Measurements from ENCODE around the gene CASP7. TPM values are rescaled to one million over a fixed set of nuclear protein-coding genes. Genes with fewer than 3 reads are reported as not detected.

Gene CASP7
- total RNA-seq, 1 donor from 2014 or later, result 13.8 TPM

DNA sequence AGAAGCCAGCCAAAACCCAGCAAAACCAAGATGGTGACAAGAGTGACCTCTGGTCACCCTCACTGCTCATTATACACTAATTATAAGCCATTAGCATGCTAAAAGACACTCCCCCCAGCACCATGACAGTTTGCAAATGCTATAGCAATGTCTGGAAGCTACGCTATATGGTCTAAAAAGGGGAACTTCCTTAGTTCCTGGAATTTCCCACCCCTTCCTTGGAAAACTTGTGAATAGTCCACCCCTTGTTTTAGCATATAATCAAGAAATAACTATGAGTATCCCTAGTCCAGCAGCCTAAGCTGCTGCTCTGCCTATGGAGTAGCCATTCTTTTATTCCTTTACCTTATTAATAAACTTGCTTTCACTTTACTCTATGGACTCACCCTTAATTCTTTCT, 16.0 kb downstream of the CASP7 start:
- DNase-seq (ENCODE audit: extremely low spot score in 2 of 2), result no peak
- H3K36me3 ChIP-seq, result peaks cover 0 to 43% of the 10 kb centered on the region in 2 donors
- no peaks in the 10 kb centered on the region for H3K4me1 ChIP-seq
- intact Hi-C loops (cut with DNase I), result no loop called here
- no peak overlapping the region for H3K4me3 ChIP-seq
- H3K27ac ChIP-seq, result no peak overlapping the region
- no peaks in the 10 kb centered on the region for H3K27me3 ChIP-seq
- H3K9me3 ChIP-seq, result peaks cover 13% of the 10 kb centered on the region
- TF ChIP-seq, protein P1, sequence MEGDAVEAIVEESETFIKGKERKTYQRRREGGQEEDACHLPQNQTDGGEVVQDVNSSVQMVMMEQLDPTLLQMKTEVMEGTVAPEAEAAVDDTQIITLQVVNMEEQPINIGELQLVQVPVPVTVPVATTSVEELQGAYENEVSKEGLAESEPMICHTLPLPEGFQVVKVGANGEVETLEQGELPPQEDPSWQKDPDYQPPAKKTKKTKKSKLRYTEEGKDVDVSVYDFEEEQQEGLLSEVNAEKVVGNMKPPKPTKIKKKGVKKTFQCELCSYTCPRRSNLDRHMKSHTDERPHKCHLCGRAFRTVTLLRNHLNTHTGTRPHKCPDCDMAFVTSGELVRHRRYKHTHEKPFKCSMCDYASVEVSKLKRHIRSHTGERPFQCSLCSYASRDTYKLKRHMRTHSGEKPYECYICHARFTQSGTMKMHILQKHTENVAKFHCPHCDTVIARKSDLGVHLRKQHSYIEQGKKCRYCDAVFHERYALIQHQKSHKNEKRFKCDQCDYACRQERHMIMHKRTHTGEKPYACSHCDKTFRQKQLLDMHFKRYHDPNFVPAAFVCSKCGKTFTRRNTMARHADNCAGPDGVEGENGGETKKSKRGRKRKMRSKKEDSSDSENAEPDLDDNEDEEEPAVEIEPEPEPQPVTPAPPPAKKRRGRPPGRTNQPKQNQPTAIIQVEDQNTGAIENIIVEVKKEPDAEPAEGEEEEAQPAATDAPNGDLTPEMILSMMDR (IDR thresholded peaks at IDR 0.05), result no peak
- no peak for TF ChIP-seq POLR2A (IDR thresholded peaks at IDR 0.05)
- no peak for TF ChIP-seq POLR2AphosphoS5 (IDR thresholded peaks at IDR 0.05; ENCODE audit: insufficient read depth in 1 of 2, low read depth in 1 of 2)

DNA sequence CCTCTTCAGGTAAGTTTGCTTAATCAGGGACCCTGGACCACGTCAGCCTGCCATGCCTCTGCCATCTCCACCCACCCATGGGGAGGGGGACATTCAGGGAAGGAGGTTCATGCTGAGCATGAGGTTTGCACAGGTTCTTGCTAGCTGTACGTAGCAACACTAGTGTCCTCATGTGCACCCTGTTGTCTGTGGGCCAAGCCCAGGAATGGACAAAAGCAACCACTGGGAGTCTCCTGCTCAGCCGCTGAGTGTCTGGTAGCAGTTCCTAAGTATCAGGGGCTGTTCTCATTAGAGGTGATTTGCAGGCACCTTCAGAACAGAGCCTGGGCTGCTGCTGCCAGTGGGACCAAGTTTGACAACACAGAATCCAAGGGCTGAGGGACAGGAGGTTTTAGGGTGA, 17.9 kb downstream of the CASP7 start:
- H3K9me3 ChIP-seq, result peaks cover 12% of the 10 kb centered on the region
- H3K4me1 ChIP-seq, result peaks cover 5% of the 10 kb centered on the region
- H3K27ac ChIP-seq, result no peak overlapping the region
- H3K27me3 ChIP-seq, result no peaks in the 10 kb centered on the region
- TF ChIP-seq, protein P1 (IDR thresholded peaks at IDR 0.05), result no peak
- H3K4me3 ChIP-seq, result no peak overlapping the region
- H3K36me3 ChIP-seq, result peaks cover 0 to 32% of the 10 kb centered on the region in 2 donors
- DNase-seq (ENCODE audit: extremely low spot score in 2 of 2), result no peak
- intact Hi-C loops (cut with DNase I), result no loop called here

DNA sequence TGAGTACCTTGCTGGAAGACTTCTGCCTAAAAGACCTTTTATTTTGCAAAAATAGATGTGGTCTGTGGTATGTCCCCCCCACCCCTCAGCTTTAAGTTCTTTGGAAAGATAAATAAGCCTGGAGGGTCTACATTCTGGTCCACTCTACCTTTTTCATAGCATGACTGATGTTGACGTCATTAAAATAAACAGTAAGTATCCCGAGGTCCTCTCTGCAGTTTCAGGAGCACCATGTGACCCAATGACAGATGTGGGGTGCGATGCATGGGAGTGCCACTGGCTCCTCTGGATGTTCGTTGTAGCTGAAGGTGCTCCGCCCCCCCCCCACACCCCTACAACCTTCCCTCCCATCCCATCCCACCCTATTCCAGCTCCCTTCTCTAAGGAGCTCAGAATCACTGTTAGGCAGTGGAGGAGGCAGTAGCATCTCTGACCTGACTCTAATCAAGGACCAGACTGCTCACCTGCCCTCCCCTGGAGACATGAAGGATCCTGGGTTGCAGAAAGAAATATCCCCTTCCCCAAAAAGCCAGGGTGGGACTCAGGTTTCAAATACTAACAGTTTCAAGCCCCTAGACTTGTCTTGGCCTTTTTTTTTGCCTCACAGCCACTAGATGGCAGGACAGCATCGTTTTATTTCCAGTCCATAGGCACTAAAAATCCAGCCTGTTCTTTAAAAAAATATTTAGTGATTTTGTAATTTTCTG, 25.1 kb downstream of the CASP7 start:
- DNase-seq (ENCODE audit: extremely low spot score in 2 of 2), result no peak
- intact Hi-C loops (cut with DNase I), result no loop called here
- peaks cover 22% of the 10 kb centered on the region for H3K4me1 ChIP-seq
- no peak overlapping the region for H3K4me3 ChIP-seq
- TF ChIP-seq POLR2AphosphoS5 (IDR thresholded peaks at IDR 0.05; ENCODE audit: insufficient read depth in 1 of 2, low read depth in 1 of 2), result no peak
- TF ChIP-seq POLR2A (IDR thresholded peaks at IDR 0.05), result no peak
- TF ChIP-seq, protein P1 (IDR thresholded peaks at IDR 0.05), result peak; percentile 13 to 54 (median 34)
- no peak overlapping the region for H3K27ac ChIP-seq
- no peaks in the 10 kb centered on the region for H3K27me3 ChIP-seq
- no peaks in the 10 kb centered on the region for H3K36me3 ChIP-seq
- no peaks in the 10 kb centered on the region for H3K9me3 ChIP-seq

DNA sequence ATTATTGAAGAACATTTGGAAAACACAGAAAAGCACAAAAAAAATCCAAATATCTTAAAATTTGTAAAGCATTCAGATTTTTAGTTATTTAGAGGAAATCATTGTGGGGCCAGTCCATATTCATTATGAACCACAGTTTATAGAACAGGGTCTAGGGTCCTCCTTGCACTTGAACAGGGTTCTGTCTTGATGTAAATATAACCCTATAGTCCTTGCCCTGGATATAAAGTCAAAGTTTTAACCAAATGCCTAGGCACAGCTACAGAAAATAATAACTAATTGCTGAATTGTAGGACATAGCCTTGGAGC, 25.6 kb downstream of the CASP7 start:
- H3K9me3 ChIP-seq, result no peaks in the 10 kb centered on the region
- TF ChIP-seq POLR2A (IDR thresholded peaks at IDR 0.05) (no peak), POLR2AphosphoS5 (IDR thresholded peaks at IDR 0.05; ENCODE audit: insufficient read depth in 1 of 2, low read depth in 1 of 2) (no peak)
- TF ChIP-seq, protein P1 (IDR thresholded peaks at IDR 0.05), result no peak
- H3K27me3 ChIP-seq, result no peaks in the 10 kb centered on the region
- H3K36me3 ChIP-seq, result no peaks in the 10 kb centered on the region
- intact Hi-C loops (cut with DNase I), result no loop called here
- H3K27ac ChIP-seq, result no peak overlapping the region
- DNase-seq (ENCODE audit: extremely low spot score in 2 of 2), result no peak
- H3K4me1 ChIP-seq, result peaks cover 22% of the 10 kb centered on the region
- no peak overlapping the region for H3K4me3 ChIP-seq

DNA sequence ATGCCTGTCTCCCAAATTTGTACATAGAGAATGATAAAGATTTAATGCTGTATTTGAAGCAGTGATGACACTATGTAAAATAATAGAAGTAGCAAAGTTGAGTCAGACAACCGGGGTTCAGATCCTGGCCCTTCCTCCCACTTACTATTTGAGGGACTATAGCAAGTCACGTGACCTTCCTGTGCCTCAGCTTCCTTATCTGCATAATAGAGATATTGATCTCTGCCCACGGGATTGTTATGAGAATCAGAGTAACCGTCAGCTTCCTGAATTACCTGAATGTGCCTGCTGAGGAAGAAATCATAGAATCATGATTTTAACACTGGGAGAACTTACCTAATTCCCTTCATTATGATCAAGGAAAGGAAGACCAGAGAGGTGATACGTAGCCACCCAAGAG, 26.9 kb downstream of the CASP7 start:
- no peak overlapping the region for H3K27ac ChIP-seq
- peaks cover 31% of the 10 kb centered on the region for H3K4me1 ChIP-seq
- H3K9me3 ChIP-seq, result no peaks in the 10 kb centered on the region
- DNase-seq (ENCODE audit: extremely low spot score in 2 of 2), result no peak
- no peak overlapping the region for H3K4me3 ChIP-seq
- no peaks in the 10 kb centered on the region for H3K27me3 ChIP-seq
- TF ChIP-seq POLR2AphosphoS5 (IDR thresholded peaks at IDR 0.05; ENCODE audit: insufficient read depth in 1 of 2, low read depth in 1 of 2) (no peak), POLR2A (IDR thresholded peaks at IDR 0.05) (no peak)
- TF ChIP-seq, protein P1 (IDR thresholded peaks at IDR 0.05), result no peak
- intact Hi-C loops (cut with DNase I), result no loop called here
- no peaks in the 10 kb centered on the region for H3K36me3 ChIP-seq
